ENCODE measurements around the gene JAKMIP2. TPM values are rescaled to one million over a fixed set of nuclear protein-coding genes. Genes with fewer than 3 reads are reported as not detected.
"Not testable (repeated sequence)": the region's sequence is repeated elsewhere in the genome, so short reads cannot be mapped to it uniquely, and the experiment has no call there.

Gene JAKMIP2
- total RNA-seq, 1 experiment from 2014 or later = 2.3 TPM

DNA sequence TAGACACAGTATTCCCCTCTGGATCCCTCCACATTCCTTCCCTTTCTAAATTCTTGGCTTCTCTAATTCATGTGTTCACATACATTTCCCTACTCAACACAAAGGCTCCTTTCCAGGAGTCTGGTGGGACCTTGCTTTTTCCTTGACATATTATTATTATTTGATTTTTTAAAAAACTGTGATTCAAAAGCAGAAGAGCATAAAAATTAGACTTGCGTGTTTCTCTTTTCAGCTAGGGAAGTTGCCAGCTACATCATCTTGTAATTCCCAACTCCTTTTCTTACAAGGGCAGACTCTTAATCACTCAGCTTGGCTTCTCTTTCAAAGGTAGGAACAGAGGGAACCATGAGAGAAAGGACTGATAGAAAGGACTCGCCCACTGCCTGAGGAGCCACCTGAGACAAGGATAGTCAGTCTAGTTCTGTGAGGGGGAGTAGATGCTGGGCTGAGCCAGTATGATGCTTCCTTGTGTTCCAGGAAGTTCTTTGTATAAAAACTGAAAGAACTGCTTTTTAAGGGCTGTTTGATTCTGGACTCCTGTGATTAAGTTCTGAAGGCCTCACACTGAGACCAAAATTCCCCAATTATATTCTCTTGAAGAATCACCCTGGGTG is 221.7 kb downstream of the JAKMIP2 start:
- no peak for DNase-seq (ENCODE audit: low read depth)

DNA sequence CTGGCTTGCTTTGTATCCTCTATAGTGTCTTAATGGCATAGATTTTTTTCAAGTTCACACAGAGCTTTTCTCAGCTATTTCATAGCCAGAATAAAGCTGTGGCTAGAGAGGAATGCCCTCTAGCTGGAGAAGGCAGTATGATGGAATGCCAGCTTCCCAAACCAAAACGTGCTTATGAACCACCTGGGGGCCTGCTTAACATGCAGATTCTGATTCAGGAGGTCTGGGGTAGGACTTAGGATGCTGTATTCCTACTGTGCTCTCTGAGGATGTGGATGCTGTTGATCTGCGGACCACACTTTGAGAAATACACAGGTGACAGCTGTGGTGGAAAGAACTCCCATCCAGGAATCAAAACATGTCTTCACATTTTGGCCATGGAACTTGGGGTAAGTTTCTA is 222.8 kb downstream of the JAKMIP2 start:
- DNase-seq (ENCODE audit: low read depth) = peak; percentile 52

GRCh38 chr5:147558826-147559225 is 223.7 kb downstream of the JAKMIP2 start:
- DNase-seq (ENCODE audit: low read depth) = peak; percentile 81

DNA sequence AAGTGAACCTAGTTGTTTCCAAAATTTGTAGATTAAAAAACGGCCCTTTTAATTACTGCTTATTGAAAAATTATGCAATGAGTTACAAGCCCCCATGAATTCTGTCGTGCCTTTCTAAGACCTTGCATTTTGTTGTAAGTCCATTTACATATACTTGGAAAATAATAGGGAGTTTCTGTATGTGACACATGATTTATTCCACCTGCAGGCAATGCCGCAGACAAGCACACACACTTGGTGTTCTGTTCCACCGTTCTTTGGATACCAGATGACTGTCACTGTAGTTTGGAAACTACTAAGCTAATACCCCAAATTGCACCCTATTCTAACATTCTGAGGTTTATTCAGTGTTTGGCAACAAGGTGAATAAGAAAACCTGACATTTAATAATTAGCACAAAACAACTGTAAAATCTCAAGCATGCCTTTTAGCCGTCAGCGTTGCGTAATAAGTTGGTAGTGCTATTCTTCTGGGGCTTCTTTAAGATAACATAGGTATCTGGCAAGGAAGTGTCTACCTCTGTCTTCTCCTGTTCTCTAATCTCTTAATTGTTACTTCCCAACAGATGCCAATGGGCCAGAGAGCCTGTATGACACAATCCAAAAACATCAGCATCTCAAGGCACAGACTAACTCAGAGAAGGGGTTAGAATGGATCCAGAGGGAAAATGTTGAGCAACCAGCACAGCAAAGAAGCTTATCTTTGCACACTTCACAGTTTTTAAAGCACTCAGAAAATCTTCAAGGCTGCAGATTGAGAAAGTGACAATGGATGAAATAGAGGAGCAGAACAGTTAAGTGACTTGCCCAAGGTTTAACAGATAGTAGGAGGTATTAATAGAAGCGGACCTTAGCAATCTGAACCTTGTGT is 224.4 kb downstream of the JAKMIP2 start:
- DNase-seq (ENCODE audit: low read depth) = no peak

GRCh38 chr5:147555176-147555575 is 227.4 kb downstream of the JAKMIP2 start:
- no peak for DNase-seq (ENCODE audit: low read depth)

DNA sequence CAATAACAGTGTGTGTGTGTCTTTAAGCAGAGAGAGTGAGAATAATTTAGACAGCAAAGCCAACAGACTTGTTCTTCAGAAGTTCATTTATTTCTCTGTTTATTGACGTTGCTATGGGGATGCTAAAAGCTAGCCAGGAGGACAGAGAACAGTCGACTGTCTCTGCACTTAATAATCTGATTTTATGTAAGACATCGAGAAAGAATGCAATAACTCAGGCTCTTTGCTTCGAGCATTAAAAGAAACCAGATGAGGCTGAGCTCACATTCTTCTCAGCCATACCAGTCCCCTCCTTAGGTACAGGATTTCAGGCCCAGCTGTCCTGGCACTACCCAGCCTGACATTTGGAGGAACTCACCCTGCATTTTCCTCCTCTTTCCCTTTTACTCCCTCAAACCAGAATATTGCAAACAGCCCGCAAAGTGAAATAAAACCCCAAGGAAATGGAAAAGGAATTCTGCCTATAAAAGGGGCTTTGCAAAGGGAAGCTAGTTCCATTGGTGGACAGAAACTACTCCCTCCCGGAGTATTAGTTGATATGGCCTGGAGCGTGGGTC is 228.2 kb downstream of the JAKMIP2 start:
- peak; percentile 92 for DNase-seq (ENCODE audit: low read depth)

- not testable (repeated sequence) for DNase-seq (ENCODE audit: low read depth)
Observed at GRCh38 chr5:147553817-147554216, 228.7 kb downstream of the JAKMIP2 start.

DNA sequence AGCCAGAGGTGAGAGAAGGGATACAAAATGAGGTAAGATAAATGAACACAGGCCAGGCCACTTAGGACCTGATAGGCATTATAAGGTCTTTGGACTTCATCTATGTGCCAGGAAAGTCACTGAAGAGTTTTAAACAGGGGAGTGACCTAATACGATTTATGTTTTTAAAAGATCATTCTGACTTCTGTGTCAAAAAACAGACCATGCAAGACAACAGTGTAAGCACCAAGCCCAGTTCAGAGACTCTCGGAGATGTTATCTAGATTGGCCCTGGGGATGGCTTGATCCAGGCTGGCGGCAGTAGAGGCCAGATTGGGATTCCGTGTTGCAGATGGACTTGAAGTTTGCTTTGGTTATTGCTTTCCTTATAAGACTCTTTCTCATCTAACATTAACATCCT is 229.6 kb downstream of the JAKMIP2 start:
- DNase-seq (ENCODE audit: low read depth) = no peak

DNA sequence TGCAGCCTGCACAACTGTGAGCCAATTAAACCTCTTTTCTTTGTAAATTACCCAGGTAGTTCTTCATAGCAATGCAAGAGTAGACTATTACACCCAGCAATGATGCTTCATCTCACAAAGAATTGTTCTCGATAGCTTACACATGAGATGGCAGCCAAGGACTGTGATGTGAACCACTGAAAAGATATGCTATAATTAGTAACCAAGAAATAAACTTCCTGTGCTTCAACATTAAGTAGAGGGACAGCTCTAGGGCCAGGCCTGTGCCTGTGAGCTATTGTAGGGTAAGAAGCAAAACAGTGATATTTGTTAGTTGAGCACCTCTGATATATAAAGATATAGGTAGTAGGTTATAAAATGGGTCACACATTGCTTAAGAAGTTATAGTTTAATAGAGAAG is 230.9 kb downstream of the JAKMIP2 start:
- no peak for DNase-seq (ENCODE audit: low read depth)

DNA sequence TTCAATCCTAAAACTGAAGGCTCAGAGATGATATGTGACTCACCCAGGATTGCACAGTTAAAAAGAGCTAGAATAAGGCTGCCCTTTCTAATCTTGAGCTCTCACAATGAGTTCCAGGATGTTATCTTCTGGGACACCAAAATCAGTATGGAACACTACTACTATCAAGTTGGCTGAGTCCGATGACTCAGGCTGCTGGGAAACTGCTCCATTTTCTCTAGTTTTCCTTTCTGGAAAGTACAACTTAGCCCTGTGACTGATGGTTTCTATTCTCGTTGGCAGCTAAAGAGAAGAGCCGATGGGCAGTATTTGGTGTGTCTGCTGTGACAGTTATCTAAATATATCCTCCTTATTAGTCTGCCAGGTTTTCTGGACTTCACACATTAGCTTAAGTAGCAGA is 234.8 kb downstream of the JAKMIP2 start:
- peak; percentile 59 for DNase-seq (ENCODE audit: low read depth)

DNA sequence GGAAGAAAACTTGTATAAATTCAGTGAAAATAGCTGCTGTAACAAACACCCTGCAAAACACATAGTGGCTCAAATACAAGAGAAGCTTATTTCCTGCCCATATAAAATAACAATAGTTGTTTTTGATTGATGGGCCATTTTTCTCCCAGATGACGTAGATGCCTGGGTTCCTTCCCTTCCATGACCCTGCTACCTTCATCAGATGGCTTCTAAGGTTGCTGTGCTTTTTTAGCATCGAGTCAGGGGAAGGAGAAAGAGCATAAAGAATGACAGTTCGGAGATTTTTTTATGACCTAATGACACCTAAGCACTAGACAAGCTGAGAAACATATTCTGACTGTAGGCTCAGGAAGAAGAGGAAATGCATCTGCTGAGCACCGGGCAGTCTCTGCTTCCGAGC is 238.0 kb downstream of the JAKMIP2 start:
- DNase-seq (ENCODE audit: low read depth) = no peak

DNA sequence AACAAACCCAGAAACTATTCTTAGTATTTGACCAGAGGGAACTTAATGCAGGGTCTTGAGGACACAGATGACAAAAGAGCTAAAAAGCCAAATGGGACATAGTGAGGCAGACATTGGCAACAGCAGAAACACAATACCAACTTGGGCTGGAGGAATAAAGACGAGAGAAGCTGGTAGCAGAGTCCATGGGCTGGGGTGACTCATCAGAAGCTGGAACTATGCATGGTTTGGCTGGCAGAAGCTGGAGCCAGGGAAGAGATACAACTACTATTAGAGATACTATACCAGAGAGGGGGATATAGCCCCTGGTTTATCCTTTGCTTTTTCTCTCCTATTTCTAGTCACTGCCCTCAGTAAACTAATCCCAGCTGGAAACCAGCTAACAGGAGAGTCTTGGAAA is 243.5 kb downstream of the JAKMIP2 start:
- DNase-seq (ENCODE audit: low read depth) = peak; percentile 82

DNA sequence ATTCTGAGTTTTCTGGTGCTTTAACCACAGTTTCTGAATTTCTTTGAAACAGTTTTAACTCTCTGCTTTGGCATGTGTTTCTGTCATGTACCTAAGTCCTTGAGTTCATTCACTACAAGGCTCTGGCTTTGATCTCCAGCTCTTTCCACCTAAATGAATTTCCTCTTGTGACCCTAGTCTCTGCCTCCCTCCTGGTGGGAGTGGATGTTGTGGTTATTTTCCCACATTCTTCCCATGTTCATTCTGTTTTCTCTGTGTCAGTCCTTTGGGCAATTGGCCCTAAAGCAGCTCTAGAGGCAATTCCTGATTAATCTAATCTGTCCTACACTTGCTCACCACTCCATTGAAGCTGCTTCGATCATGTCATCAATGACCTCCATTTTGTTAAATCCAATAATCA is 244.3 kb downstream of the JAKMIP2 start:
- peak; percentile 78 for DNase-seq (ENCODE audit: low read depth)

Other genes with a start within 250 kb of the JAKMIP2 start
- gene SPINK1, start 48.9 kb upstream of the JAKMIP2 start, total RNA-seq (2014; rRNA removed; shearing (Covaris generic)) = not detected in 2 replicates
- not detected in 2 replicates for gene SCGB3A2, start 96.0 kb upstream of the JAKMIP2 start, total RNA-seq (2014; rRNA removed; shearing (Covaris generic))
- 5.9 and 10.0 TPM in 2 replicates for gene C5orf46, start 123.8 kb upstream of the JAKMIP2 start, total RNA-seq (2014; rRNA removed; shearing (Covaris generic))